Body of pancreas (tissue), 4 donors: Measurements from ENCODE around the gene SEMA3G. TPM values are rescaled to one million over a fixed set of nuclear protein-coding genes. Genes with fewer than 3 reads are reported as not detected.

Experiments used
- ATAC-seq: fragments of 150-250 bp; one replicate; pipeline ENCODE4 v1.9.1; 2016
- DNase-seq, 4 donors: peaks; one replicate each; pipeline ENCODE4 v3.0.0-alpha.2; 2019
- H3K27ac ChIP-seq, 4 donors: fragments of 200-600 bp; sonication (generic); 1 replicate in 3 of 4; 2 replicates in 1 of 4; pipeline versions ENCODE4 v1.5.1 to v1.6.1; 2016 to 2019; ENCODE audit warnings: mild to moderate bottlenecking in 1 of 4, mixed read lengths in 1 of 4, moderate library complexity in 1 of 4
- H3K27me3 ChIP-seq, 2 donors: fragments of 200-600 bp; sonication (generic); one replicate each; pipeline ENCODE4 v1.6.0; 2016; ENCODE audit warnings: mild to moderate bottlenecking in 1 of 2
- H3K36me3 ChIP-seq, 2 donors: fragments of 200-600 bp; sonication (generic); replicated peaks in 1 of 2; 2 replicates each; pipeline ENCODE4 v1.5.1; 2016; ENCODE audit warnings: low read depth in 2 of 2; ENCODE audit not compliant: insufficient read depth in 1 of 2
- H3K4me1 ChIP-seq: fragments of 200-600 bp; sonication (generic); one replicate; pipeline ENCODE4 v1.6.0; 2016
- H3K4me3 ChIP-seq, 2 donors: fragments of 200-600 bp; sonication (generic); 1 replicate in 1 of 2; 2 replicates in 1 of 2; pipeline ENCODE4 v1.5.1; 2016 to 2019
- H3K9me3 ChIP-seq, 3 donors: fragments of 200-600 bp; sonication (generic); 1 replicate in 2 of 3; 2 replicates in 1 of 3; pipeline ENCODE4 v1.5.1; 2016
- CTCF ChIP-seq, 7 experiments: fragments of 450-650 bp in 4 of 7; fragments of 200-600 bp in 3 of 7; sonication (generic) in 3 of 7; IDR thresholded peaks; one replicate each; pipeline ENCODE4 v1.5.1; 2016 to 2019; ENCODE audit warnings: antibody characterized with exemption in 7 of 7
- POLR2A ChIP-seq, 3 donors: fragments of 450-650 bp; IDR thresholded peaks; one replicate each; pipeline ENCODE4 v1.6.1; 2016; ENCODE audit warnings: antibody characterized with exemption in 3 of 3, mild to moderate bottlenecking in 2 of 3
- WGBS, 2 donors: methylation state at CpG; one replicate each; pipeline ENCODE4 v1.1.5; 2017; 5-methylcytosine and 5-hydroxymethylcytosine counted together
- intact Hi-C: fragments of 100-400 bp; cut with DNase I; formaldehyde crosslinking; loops from one replicate; pipeline ENCODE4 v1.15.1; 2023
- total RNA-seq, 2 donors: library from RNA; depleted of rRNA; stranded (reverse); fragments of >200 nt; gene quantifications; one replicate each; pipeline ENCODE4 v1.1.0, GENCODE V29; 2016

Gene SEMA3G
- total RNA-seq, 2 donors from 2014 or later: 3.9 to 13.2 TPM

- H3K4me3 ChIP-seq: no peak overlapping the region
- DNase-seq: no peak
- H3K27me3 ChIP-seq: no peaks in the 10 kb centered on the region
- H3K36me3 ChIP-seq: peaks cover 9 to 30% of the 10 kb centered on the region in 2 donors
- TF ChIP-seq CTCF (IDR thresholded peaks at IDR 0.05): no peak
- no peak for TF ChIP-seq POLR2A (IDR thresholded peaks at IDR 0.05)
- intact Hi-C loops: no loop called here
- H3K9me3 ChIP-seq: no peaks in the 10 kb centered on the region
- WGBS, 2 donors: 62 to 73% methylated on average over 12 to 14 of the region's 14 CpGs
- peak overlapping the region in 1 of 4 donors; percentile 5 for H3K27ac ChIP-seq
- peaks cover 9% of the 10 kb centered on the region for H3K4me1 ChIP-seq
- ATAC-seq: no peak
Observed at GRCh38 chr3:52472239-52473000, 27.5 kb upstream of the SEMA3G start.

- no peak overlapping the region for H3K4me3 ChIP-seq
- H3K27me3 ChIP-seq: no peaks in the 10 kb centered on the region
- H3K9me3 ChIP-seq: no peaks in the 10 kb centered on the region
- 38 to 60% methylated on average over 20 to 25 of the region's 26 CpGs for WGBS, 2 donors
- peaks cover 9% of the 10 kb centered on the region for H3K4me1 ChIP-seq
- intact Hi-C loops: no loop called here
- TF ChIP-seq POLR2A (IDR thresholded peaks at IDR 0.05) (peak in 1 of 3 donors; percentile 5), CTCF (IDR thresholded peaks at IDR 0.05) (peak; percentile 56 to 71 (median 62))
- peaks cover 9 to 25% of the 10 kb centered on the region in 2 donors for H3K36me3 ChIP-seq
- peak overlapping the region in 1 of 4 donors; percentile 1 for H3K27ac ChIP-seq
- ATAC-seq: peak; percentile 74
- DNase-seq: peak; percentile 72 to 77 (median 73)
Observed at GRCh38 chr3:52471371-52472238, 26.7 kb upstream of the SEMA3G start.

GRCh38 chr3:52470920-52471319, 26.0 kb upstream of the SEMA3G start:
- intact Hi-C loops: no loop called here
- H3K4me1 ChIP-seq: peaks cover 9% of the 10 kb centered on the region
- peaks cover 9 to 20% of the 10 kb centered on the region in 2 donors for H3K36me3 ChIP-seq
- H3K9me3 ChIP-seq: no peaks in the 10 kb centered on the region
- TF ChIP-seq CTCF (IDR thresholded peaks at IDR 0.05): no peak
- TF ChIP-seq POLR2A (IDR thresholded peaks at IDR 0.05): no peak
- 89 to 100% methylated on average over 2 to 4 of the region's 4 CpGs for WGBS, 2 donors
- ATAC-seq (no peak), DNase-seq (no peak)
- H3K4me3 ChIP-seq: no peak overlapping the region
- H3K27me3 ChIP-seq: no peaks in the 10 kb centered on the region
- peak overlapping the region in 1 of 4 donors; percentile 1 for H3K27ac ChIP-seq

DNA sequence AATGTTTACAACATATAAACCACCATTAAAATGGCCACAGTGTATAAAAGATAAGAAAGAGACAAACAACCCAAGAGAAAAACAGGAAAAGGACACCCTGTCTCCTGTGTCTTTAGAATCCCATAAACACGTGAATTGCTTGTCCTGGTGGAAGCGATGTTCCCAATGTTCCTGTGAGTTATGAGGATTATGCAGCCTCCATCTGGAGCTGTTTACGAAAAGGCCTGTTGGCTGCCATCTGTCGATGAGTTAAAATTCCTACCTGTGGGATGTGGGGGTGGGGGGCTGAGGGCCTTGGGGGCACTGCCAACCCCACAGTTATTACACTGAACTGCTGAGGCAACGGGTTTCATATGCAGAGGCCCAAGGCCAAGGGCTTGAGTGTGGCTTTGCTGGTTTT, 24.1 kb upstream of the SEMA3G start:
- Histone ChIP-seq H3K27me3 (no peaks in the 10 kb centered on the region), H3K9me3 (no peaks in the 10 kb centered on the region), H3K27ac (no peak overlapping the region), H3K4me3 (no peak overlapping the region), H3K36me3 (peaks cover 9% of the 10 kb centered on the region in 2 donors), H3K4me1 (peaks cover 9% of the 10 kb centered on the region)
- intact Hi-C loops: no loop called here
- WGBS, 2 donors: 71 to 88% methylated on average over 4 to 5 of the region's 5 CpGs
- DNase-seq: peak in 1 of 4 donors; percentile 42
- ATAC-seq: peak; percentile 19
- TF ChIP-seq CTCF (IDR thresholded peaks at IDR 0.05): no peak
- TF ChIP-seq POLR2A (IDR thresholded peaks at IDR 0.05): no peak
